Common myeloid progenitor, CD34-positive (primary cell): Measurements from ENCODE around the gene NSUN6.
"Not testable (repeated sequence)": the region's sequence is repeated elsewhere in the genome, so short reads cannot be mapped to it uniquely, and the experiment has no call there.

Source experiments
- CTCF ChIA-PET: fragments of 350-600 bp; sonication (Branson Sonifier 250); formaldehyde crosslinking; loops from one replicate; lab custom pipeline; 2021; ENCODE audit warnings: antibody characterized with exemption; lab: Charles Lee
- POLR2A ChIA-PET: fragments of 350-600 bp; sonication (Branson Sonifier 250); formaldehyde crosslinking; loops from one replicate; lab custom pipeline; 2021; ENCODE audit warnings: antibody characterized with exemption; lab: Charles Lee
- DNase-seq, 3 donors: peaks; one replicate each; pipeline versions ENCODE4 v3.0.0 to v3.0.0-alpha.2; 2013
- H3K27ac ChIP-seq, 2 experiments: 1 replicate in 1 of 2; 2 replicates in 1 of 2; pipeline ENCODE4 v1.7.0; 2013; ENCODE audit warnings: inconsistent platforms in 2 of 2, low read length in 2 of 2, mild to moderate bottlenecking in 2 of 2, low read depth in 1 of 2, moderate library complexity in 1 of 2; ENCODE audit not compliant: severe bottlenecking in 2 of 2, insufficient read depth in 1 of 2, poor library complexity in 1 of 2
- H3K27me3 ChIP-seq, 5 experiments: replicated peaks in 2 of 5; 1 replicate in 3 of 5; 2 replicates in 2 of 5; pipeline versions ENCODE4 v1.6.1 to v1.7.0; 2013; ENCODE audit warnings: low read length in 4 of 5, mild to moderate bottlenecking in 2 of 5, moderate library complexity in 2 of 5, inconsistent platforms in 1 of 5; ENCODE audit not compliant: insufficient read depth in 5 of 5, control insufficient read depth in 4 of 5
- H3K36me3 ChIP-seq, 4 experiments: 1 replicate in 2 of 4; 2 replicates in 2 of 4; pipeline versions ENCODE4 v1.6.1 to v1.7.0; 2013; ENCODE audit warnings: low read length in 3 of 4, control low read depth in 1 of 4, mild to moderate bottlenecking in 1 of 4; ENCODE audit not compliant: control insufficient read depth in 4 of 4, insufficient read depth in 4 of 4
- H3K4me1 ChIP-seq, 4 experiments: 1 replicate in 3 of 4; 2 replicates in 1 of 4; pipeline versions ENCODE4 v1.6.1 to v1.7.1; 2013; ENCODE audit warnings: low read length in 3 of 4, mild to moderate bottlenecking in 3 of 4, control low read depth in 1 of 4, inconsistent platforms in 1 of 4, moderate library complexity in 1 of 4; ENCODE audit not compliant: control insufficient read depth in 4 of 4, insufficient read depth in 4 of 4; ENCODE audit errors: control extremely low read depth in 1 of 4
- H3K4me3 ChIP-seq, 7 experiments: 1 replicate in 4 of 7; 2 replicates in 3 of 7; pipeline versions ENCODE4 v1.5.1 to v1.7.0; 2013; ENCODE audit warnings: mild to moderate bottlenecking in 7 of 7, low read length in 6 of 7, moderate library complexity in 6 of 7, inconsistent platforms in 2 of 7, low read depth in 2 of 7, control low read depth in 1 of 7; ENCODE audit not compliant: insufficient read depth in 4 of 7, control insufficient read depth in 1 of 7; ENCODE audit errors: extremely low read depth in 1 of 7
- H3K9me3 ChIP-seq, 5 experiments: 1 replicate in 4 of 5; 2 replicates in 1 of 5; pipeline versions ENCODE4 v1.6.1 to v1.7.1; 2013; ENCODE audit warnings: low read length in 4 of 5, mild to moderate bottlenecking in 2 of 5, inconsistent platforms in 1 of 5, low read depth in 1 of 5, moderate library complexity in 1 of 5; ENCODE audit not compliant: control insufficient read depth in 4 of 5, insufficient read depth in 2 of 5; ENCODE audit errors: control extremely low read depth in 1 of 5
- WGBS: methylation state at CpG from one replicate; pipeline ENCODE4 v1.1.5; 2013; ENCODE audit not compliant: insufficient coverage; 5-methylcytosine and 5-hydroxymethylcytosine counted together

NSUN6 gene

DNA sequence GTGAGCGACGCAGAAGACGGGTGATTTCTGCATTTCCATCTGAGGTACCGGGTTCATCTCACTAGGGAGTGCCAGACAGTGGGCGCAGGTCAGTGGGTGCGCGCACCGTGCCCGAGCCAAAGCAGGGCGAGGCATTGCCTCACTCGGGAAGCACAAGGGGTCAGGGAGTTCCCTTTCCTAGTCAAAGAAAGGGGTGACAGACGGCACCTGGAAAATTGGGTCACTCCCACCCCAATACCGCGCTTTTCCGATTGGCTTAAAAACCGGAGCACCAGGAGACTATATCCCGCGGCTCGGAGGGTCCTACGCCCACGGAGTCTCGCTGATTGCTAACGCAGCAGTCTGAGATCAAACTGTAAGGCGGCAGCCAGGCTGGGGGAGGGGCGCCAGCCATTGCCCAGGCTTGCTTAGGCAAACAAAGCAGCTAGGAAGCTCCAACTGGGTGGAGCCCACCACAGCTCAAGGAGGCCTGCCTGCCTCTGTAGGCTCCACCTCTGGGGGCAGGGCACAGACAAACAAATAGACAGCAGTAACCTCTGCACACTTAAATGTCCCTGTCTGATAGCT, 23.9 kb downstream of the NSUN6 start:
- H3K4me3 ChIP-seq, result peak overlapping the region; percentile 46 to 85 (median 71)
- 4% methylated on average over 20 of the region's 25 CpGs for WGBS
- not testable (repeated sequence) for H3K9me3 ChIP-seq, H3K4me1 ChIP-seq, H3K27me3 ChIP-seq, H3K36me3 ChIP-seq
- peak; percentile 53 to 89 (median 82) for DNase-seq
- CTCF ChIA-PET, result interaction anchor here (0.9 kb wide), 2 partner anchors 9 to 44 kb away, joined by 3 read pairs; no protein-coding TSS in a partner anchor
- POLR2A ChIA-PET, result interaction anchor here (1.2 kb wide), 1 partner anchor 32 kb away, joined by 6 read pairs; the partner anchor contains the start of gene ARL5B
- H3K27ac ChIP-seq, result peak overlapping the region in 1 of 2 experiments; percentile 58

DNA sequence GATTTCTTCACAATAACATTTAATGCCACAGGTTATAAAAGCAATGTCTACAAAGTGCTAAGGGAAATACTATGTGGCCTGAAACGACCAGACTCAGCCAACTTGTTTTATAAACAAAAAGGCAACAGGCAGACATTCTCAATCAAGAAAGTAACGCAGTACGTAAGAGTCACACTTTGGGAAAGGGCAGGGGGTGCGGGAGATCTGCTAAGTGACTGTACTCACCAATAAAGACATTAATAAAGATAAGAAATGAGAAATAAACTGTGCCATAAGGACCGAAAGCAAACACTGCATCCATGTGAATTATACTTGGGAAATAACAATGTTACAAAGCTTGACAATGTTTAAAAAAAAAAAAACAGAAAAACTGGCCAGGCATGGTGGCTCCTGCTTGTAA, 25.5 kb downstream of the NSUN6 start:
- CTCF ChIA-PET, result interaction anchor here (1.2 kb wide), 1 partner anchor 16 kb away, joined by 3 read pairs; no protein-coding TSS in a partner anchor
- H3K27ac ChIP-seq, result no peak overlapping the region
- H3K36me3 ChIP-seq, result peaks cover 2 to 7% (median 3%) of the 10 kb centered on the region in 4 experiments
- no peaks in the 10 kb centered on the region for H3K27me3 ChIP-seq
- no peak overlapping the region for H3K4me3 ChIP-seq
- no peak for DNase-seq
- POLR2A ChIA-PET, result no interaction called here
- H3K9me3 ChIP-seq, result no peaks in the 10 kb centered on the region
- WGBS, result no CpG with 5 or more reads among the region's 5 CpGs
- H3K4me1 ChIP-seq, result peaks cover 0 to 4% (median 2%) of the 10 kb centered on the region in 4 experiments

- H3K27ac ChIP-seq, H3K4me1 ChIP-seq, H3K9me3 ChIP-seq, DNase-seq, POLR2A ChIA-PET, H3K27me3 ChIP-seq, H3K4me3 ChIP-seq: not testable (repeated sequence)
- CTCF ChIA-PET, result interaction anchor here (1.9 kb wide), 1 partner anchor 13 kb away, joined by 4 read pairs; no protein-coding TSS in a partner anchor
- peaks cover 5 to 13% (median 6%) of the 10 kb centered on the region in 4 experiments for H3K36me3 ChIP-seq
- 100% methylated on average over 1 of the region's 1 CpG for WGBS
These were observed 27.7 kb downstream of the NSUN6 start for GRCh38 chr10:18623671-18624070.

DNA sequence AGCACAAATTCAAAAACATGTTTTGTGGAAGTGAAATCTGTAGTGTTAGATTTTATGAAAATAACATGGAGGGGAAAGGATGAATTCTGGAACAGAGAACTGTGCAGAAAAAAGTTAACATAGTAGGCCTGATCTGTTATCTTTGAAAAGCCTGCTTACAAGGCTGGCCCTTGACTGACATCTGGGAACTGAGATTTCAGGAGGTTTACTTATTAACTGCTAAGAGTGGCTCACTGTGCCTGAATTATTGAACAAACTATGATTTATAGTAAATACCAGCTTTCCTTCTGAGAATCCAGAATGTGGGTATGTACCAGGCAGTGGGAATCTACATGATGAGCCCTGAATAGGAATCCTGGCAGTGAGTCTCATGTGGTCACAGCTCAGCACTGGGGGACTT, 30.5 kb downstream of the NSUN6 start:
- H3K36me3 ChIP-seq, result peaks cover 5 to 13% (median 6%) of the 10 kb centered on the region in 4 experiments
- no peak overlapping the region for H3K4me3 ChIP-seq
- DNase-seq, result no peak
- ChIA-PET POLR2A (no interaction called here), CTCF (no interaction called here)
- H3K27me3 ChIP-seq, result no peaks in the 10 kb centered on the region
- H3K9me3 ChIP-seq, result no peaks in the 10 kb centered on the region
- H3K27ac ChIP-seq, result no peak overlapping the region
- peaks cover 0 to 5% (median 1%) of the 10 kb centered on the region in 4 experiments for H3K4me1 ChIP-seq

DNA sequence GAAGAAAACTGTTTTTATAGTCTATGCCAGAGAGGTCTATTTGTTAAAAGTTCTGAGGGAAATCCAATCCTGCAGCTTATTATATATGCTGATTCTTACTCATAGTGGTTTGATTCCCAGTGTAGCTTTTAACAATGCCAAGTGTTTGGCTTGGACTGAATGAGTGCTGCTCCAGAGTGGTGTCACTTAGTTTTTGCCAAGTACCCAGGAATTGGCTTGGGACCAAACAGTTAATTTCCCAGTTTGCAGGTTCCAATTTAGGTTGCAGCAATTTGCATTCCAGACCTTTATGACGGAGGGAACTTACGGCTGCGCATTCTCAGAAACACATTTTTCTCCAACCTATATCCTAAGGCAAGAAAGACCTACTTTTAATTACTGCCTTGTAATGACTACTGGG, 32.4 kb downstream of the NSUN6 start:
- peaks cover 5 to 15% (median 7%) of the 10 kb centered on the region in 4 experiments for H3K36me3 ChIP-seq

GRCh38 chr10:18616337-18616736, 35.0 kb downstream of the NSUN6 start:
- WGBS, result 20% methylated on average over 1 of the region's 3 CpGs

More for the DNA sequence above, 32.4 kb downstream of the NSUN6 start:
- ChIA-PET CTCF (no interaction called here), POLR2A (no interaction called here)
- Histone ChIP-seq H3K9me3 (no peaks in the 10 kb centered on the region), H3K4me1 (peaks cover 0 to 5% (median 1%) of the 10 kb centered on the region in 4 experiments), H3K4me3 (no peak overlapping the region), H3K27me3 (no peaks in the 10 kb centered on the region), H3K27ac (no peak overlapping the region)
- 100% methylated on average over 3 of the region's 3 CpGs for WGBS
- no peak for DNase-seq

DNA sequence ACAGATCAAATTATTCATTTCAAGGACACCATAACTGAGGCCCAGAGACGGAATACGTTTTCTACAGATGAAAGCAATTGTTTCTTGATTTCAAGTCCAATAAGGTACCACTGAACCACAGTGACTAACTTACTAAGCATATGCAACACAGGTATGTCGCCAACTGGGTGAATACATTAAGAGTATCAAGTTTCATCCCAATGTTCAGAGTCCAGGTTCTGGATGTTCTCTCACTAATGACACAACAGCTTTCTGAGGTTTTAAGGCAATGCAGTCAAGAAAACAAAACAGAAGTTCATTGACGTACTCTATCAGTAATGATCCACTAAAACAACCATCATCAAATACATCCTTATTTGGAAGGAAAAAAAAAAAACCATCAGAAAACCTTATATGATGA, 35.8 kb downstream of the NSUN6 start:
- POLR2A ChIA-PET, result no interaction called here
- Histone ChIP-seq H3K36me3 (peaks cover 3 to 28% (median 8%) of the 10 kb centered on the region in 4 experiments), H3K27me3 (no peaks in the 10 kb centered on the region), H3K4me3 (no peak overlapping the region), H3K27ac (no peak overlapping the region), H3K4me1 (peaks cover 0 to 5% (median 1%) of the 10 kb centered on the region in 4 experiments), H3K9me3 (no peaks in the 10 kb centered on the region)
- CTCF ChIA-PET, result interaction anchor here (0.9 kb wide), 1 partner anchor 21 kb away, joined by 3 read pairs; no protein-coding TSS in a partner anchor
- no peak for DNase-seq
- WGBS, result 100% methylated on average over 1 of the region's 4 CpGs

More at GRCh38 chr10:18616337-18616736, 35.0 kb downstream of the NSUN6 start:
- H3K36me3 ChIP-seq, result peaks cover 8 to 28% (median 10%) of the 10 kb centered on the region in 4 experiments
- CTCF ChIA-PET, result no interaction called here
- no peak overlapping the region for H3K27ac ChIP-seq
- no peak overlapping the region for H3K4me3 ChIP-seq
- H3K9me3 ChIP-seq, result no peaks in the 10 kb centered on the region
- no peaks in the 10 kb centered on the region for H3K27me3 ChIP-seq
- H3K4me1 ChIP-seq, result peaks cover 0 to 5% (median 1%) of the 10 kb centered on the region in 4 experiments
- peak; percentile 8 to 15 (median 14) for DNase-seq
- POLR2A ChIA-PET, result no interaction called here
